GM12874 (cell line): ENCODE measurements around the gene ATP8A2.

Experiments used
- CTCF ChIP-seq: IDR thresholded peaks from 2 replicates; pipeline ENCODE4 v1.5.1; 2011; ENCODE audit warnings: low read depth, mild to moderate bottlenecking, control low read depth, low read length, moderate library complexity; ENCODE audit not compliant: insufficient read depth

The ATP8A2 gene

GRCh38 chr13:26019881-26020870, 648.4 kb downstream of the ATP8A2 start:
- TF ChIP-seq CTCF = no peak

GRCh38 chr13:26020891-26021290, 649.1 kb downstream of the ATP8A2 start:
- no peak for TF ChIP-seq CTCF

GRCh38 chr13:26021516-26021915, 649.7 kb downstream of the ATP8A2 start:
- TF ChIP-seq CTCF = no peak

GRCh38 chr13:26021956-26022355, 650.2 kb downstream of the ATP8A2 start:
- TF ChIP-seq CTCF = no peak

GRCh38 chr13:26022538-26023292, 650.9 kb downstream of the ATP8A2 start:
- no peak for TF ChIP-seq CTCF

- TF ChIP-seq CTCF = no peak
Measured at GRCh38 chr13:26024558-26024957, 652.8 kb downstream of the ATP8A2 start.

- no peak for TF ChIP-seq CTCF
Measured at GRCh38 chr13:26025196-26025595, 653.4 kb downstream of the ATP8A2 start.
